GM23248 (cell line): ENCODE data around the gene HRH1. TPM values are rescaled to one million over a fixed set of nuclear protein-coding genes. Genes with fewer than 3 reads are reported as not detected.

Source experiments
- DNase-seq: peaks from one replicate; pipeline ENCODE4 v3.0.0-alpha.2; 2015
- H2AFZ ChIP-seq: fragments of 200-600 bp; sonication (generic); 2 replicates; pipeline ENCODE4 v1.6.1; 2016; ENCODE audit warnings: antibody characterized with exemption
- H3F3A ChIP-seq: fragments of 200-600 bp; sonication (generic); 2 replicates; pipeline ENCODE4 v1.6.1; 2016; ENCODE audit warnings: mild to moderate bottlenecking, antibody characterized with exemption, mixed run types; ENCODE audit not compliant: insufficient read depth
- H3K27ac ChIP-seq: fragments of 200-600 bp; sonication (generic); 2 replicates; pipeline ENCODE4 v1.5.1; 2016; ENCODE audit warnings: mild to moderate bottlenecking
- H3K27me3 ChIP-seq: fragments of 200-600 bp; sonication (generic); replicated peaks from 2 replicates; pipeline ENCODE4 v1.6.1; 2016; ENCODE audit warnings: mild to moderate bottlenecking; ENCODE audit not compliant: insufficient read depth
- H3K36me3 ChIP-seq: fragments of 200-600 bp; sonication (generic); 2 replicates; pipeline ENCODE4 v1.6.1; 2016; ENCODE audit warnings: low read depth, mild to moderate bottlenecking
- H3K4me1 ChIP-seq: fragments of 200-600 bp; sonication (generic); 2 replicates; pipeline ENCODE4 v1.6.1; 2016; ENCODE audit warnings: mild to moderate bottlenecking; ENCODE audit not compliant: insufficient read depth
- H3K4me2 ChIP-seq: fragments of 200-600 bp; sonication (generic); one replicate; pipeline ENCODE4 v1.6.1; 2016; ENCODE audit warnings: mild to moderate bottlenecking; ENCODE audit not compliant: unreplicated experiment
- H3K4me3 ChIP-seq: fragments of 200-600 bp; sonication (generic); 2 replicates; pipeline ENCODE4 v1.5.1; 2016; ENCODE audit warnings: mild to moderate bottlenecking
- H3K79me2 ChIP-seq: fragments of 200-600 bp; sonication (generic); 2 replicates; pipeline ENCODE4 v1.6.1; 2016; ENCODE audit warnings: mild to moderate bottlenecking; ENCODE audit not compliant: insufficient read depth
- H3K9ac ChIP-seq: fragments of 200-600 bp; sonication (generic); 2 replicates; pipeline ENCODE4 v1.6.1; 2016; ENCODE audit warnings: mild to moderate bottlenecking
- H3K9me2 ChIP-seq: fragments of 200-600 bp; sonication (generic); 2 replicates; pipeline ENCODE4 v1.6.1; 2016; ENCODE audit warnings: mixed run types, mild to moderate bottlenecking, moderate library complexity; ENCODE audit not compliant: insufficient read depth
- H3K9me3 ChIP-seq: fragments of 200-600 bp; sonication (generic); one replicate; pipeline ENCODE4 v1.6.1; 2017; ENCODE audit warnings: low read depth
- H4K20me1 ChIP-seq: fragments of 200-600 bp; sonication (generic); 2 replicates; pipeline ENCODE4 v1.6.0; 2016; ENCODE audit not compliant: insufficient read depth
- EZH2 ChIP-seq: fragments of 200-600 bp; sonication (generic); IDR thresholded peaks from 2 replicates; pipeline ENCODE4 v1.6.1; 2018; ENCODE audit warnings: antibody characterized with exemption, mild to moderate bottlenecking; ENCODE audit not compliant: insufficient read depth, poor library complexity, severe bottlenecking
- EZH2phosphoT487 ChIP-seq: fragments of 200-600 bp; sonication (generic); IDR thresholded peaks from 2 replicates; pipeline ENCODE4 v1.6.1; 2018; ENCODE audit warnings: antibody characterized with exemption, moderate library complexity, mild to moderate bottlenecking, low read depth; ENCODE audit not compliant: insufficient read depth
- WGBS, 2 experiments: methylation state at CpG; one replicate each; pipeline ENCODE4 v1.1.6; 2015 to 2017; ENCODE audit warnings: low lambda C conversion rate in 2 of 2, low coverage in 1 of 2; ENCODE audit errors: missing lambda C conversion rate in 2 of 2; 5-methylcytosine and 5-hydroxymethylcytosine counted together
- in situ Hi-C: fragments of 300-500 bp; cut with MboI; formaldehyde crosslinking; loops from 2 replicates; pipeline ENCODE4 v1.15.0; 2020
- polyA plus RNA-seq: library from polyadenylated mRNA; unstranded; fragments of >200 nt; fragmentation: Nextera tagmentation; extraction: Ambion mirVana; gene quantifications from 2 replicates; pipeline ENCODE4 v1.2.1, GENCODE V29; 2016
- total RNA-seq: library from RNA; depleted of rRNA; stranded (reverse); fragments of >200 nt; shearing (Covaris generic); gene quantifications from 2 replicates; pipeline ENCODE4 v1.2.3, GENCODE V29; 2014

The HRH1 gene
- total and polyA plus RNA-seq, 2 experiments from 2014 or later: 7.1 to 9.0 TPM

DNA sequence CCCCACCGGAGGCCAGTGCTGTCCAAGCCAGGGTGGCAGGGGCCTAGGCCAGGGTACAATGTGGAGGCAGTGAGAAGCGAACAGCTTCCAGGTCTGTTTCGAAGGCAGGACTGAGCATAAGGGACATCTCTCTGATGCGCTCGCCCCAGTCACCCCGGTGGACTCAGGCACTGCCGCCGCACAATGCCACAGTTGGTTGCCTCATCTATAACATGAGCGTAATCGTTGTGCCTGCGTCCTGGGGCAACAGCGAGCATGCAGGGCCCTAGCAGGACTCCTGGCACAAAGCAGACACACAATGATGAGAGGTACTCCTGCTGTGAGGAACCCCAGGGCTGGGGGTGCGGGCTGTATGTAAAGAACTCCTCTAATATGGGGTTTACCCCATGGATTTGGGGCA is 14.1 kb downstream of the HRH1 start:
- no peak overlapping the region for H3K9ac ChIP-seq
- no peak overlapping the region for H3K4me2 ChIP-seq
- H3K79me2 ChIP-seq: peaks cover 82% of the 10 kb centered on the region
- H3K36me3 ChIP-seq: no peaks in the 10 kb centered on the region
- no peaks in the 10 kb centered on the region for H3K9me3 ChIP-seq
- H3K9me2 ChIP-seq: no peaks in the 10 kb centered on the region
- peaks cover 4% of the 10 kb centered on the region; the same call in 1 of the 2 replicates for H3K4me1 ChIP-seq
- no peaks in the 10 kb centered on the region for H3K27me3 ChIP-seq
- H3K27ac ChIP-seq: no peak overlapping the region
- no peaks in the 10 kb centered on the region for H4K20me1 ChIP-seq
- H3F3A ChIP-seq: 0 out of 2 replicates have a peak, but pooled peaks cover 5% of the 10 kb centered on the region
- no peak overlapping the region for H3K4me3 ChIP-seq
- 95 to 96% methylated on average over 13 of the region's 13 CpGs for WGBS, 2 experiments
- in situ Hi-C loops: loop anchor here (25.0 kb wide), 1 partner anchor 169 kb away; no protein-coding TSS in a partner anchor
- DNase-seq: no peak
- TF ChIP-seq EZH2 (no peak), EZH2phosphoT487 (no peak)
- H2AFZ ChIP-seq: no peak overlapping the region

DNA sequence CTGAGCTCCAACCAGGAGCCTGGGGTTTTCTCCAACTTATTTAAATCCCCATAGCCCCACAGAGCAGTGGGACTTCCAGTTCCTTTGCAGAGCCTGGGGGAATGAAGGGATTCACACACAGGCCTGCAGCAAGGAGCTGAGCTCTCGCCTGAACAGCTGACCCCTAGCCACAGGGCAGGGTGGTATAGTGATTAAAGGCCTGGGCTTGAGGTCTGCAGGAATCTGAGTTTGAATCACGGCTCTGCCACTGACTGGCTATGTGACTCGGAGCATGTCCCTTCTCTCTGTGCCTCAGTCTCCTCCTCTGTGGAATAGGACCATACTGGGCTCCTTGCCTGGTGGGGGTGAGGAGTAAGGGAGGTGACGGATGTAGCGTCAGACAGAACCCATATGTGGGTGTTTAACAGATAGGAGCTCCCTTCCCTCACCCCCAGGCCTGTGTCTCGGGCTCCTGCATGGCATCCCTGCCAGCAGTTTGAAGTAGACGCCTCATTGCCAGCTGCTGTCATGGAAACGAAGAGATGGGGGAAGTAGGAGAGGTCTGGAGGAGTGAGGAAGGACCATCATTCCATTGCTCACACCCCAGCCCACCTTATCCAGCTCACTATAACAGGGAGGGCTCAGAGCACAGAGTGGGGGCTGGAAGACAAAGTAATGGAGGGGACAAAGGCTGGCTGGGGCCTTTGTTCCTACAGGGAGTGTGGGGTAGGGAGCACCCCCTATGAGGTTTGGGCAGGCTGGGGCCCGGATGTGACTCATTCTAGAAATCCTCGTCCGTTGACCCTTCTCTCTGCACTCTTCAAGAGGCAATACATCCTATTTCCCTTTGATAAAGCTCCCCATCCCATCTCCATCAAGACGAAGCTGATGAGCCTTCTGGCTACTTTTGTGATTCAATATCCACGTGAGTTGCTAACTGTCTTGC is 14.8 kb downstream of the HRH1 start:
- Histone ChIP-seq H3K9ac (no peak overlapping the region), H4K20me1 (no peaks in the 10 kb centered on the region), H3K27ac (no peak overlapping the region), H2AFZ (no peak overlapping the region), H3F3A (0 out of 2 replicates have a peak, but pooled peaks cover 5% of the 10 kb centered on the region), H3K9me2 (no peaks in the 10 kb centered on the region), H3K36me3 (no peaks in the 10 kb centered on the region), H3K4me2 (no peak overlapping the region), H3K4me1 (peaks cover 4% of the 10 kb centered on the region; the same call in 1 of the 2 replicates), H3K9me3 (no peaks in the 10 kb centered on the region), H3K4me3 (no peak overlapping the region), H3K27me3 (no peaks in the 10 kb centered on the region), H3K79me2 (peaks cover 81% of the 10 kb centered on the region)
- DNase-seq: no peak
- WGBS, 2 experiments: 82 to 86% methylated on average over 12 to 13 of the region's 13 CpGs
- TF ChIP-seq EZH2: no peak
- no peak for TF ChIP-seq EZH2phosphoT487
- in situ Hi-C loops: loop anchor here (25.0 kb wide), 1 partner anchor 168 kb away; no protein-coding TSS in a partner anchor

GRCh38 chr3:11170052-11170770 is 15.9 kb downstream of the HRH1 start:
- Histone ChIP-seq H3K4me1 (peaks cover 4% of the 10 kb centered on the region; the same call in 1 of the 2 replicates), H3K4me2 (no peak overlapping the region), H3K27ac (no peak overlapping the region), H3K36me3 (no peaks in the 10 kb centered on the region), H3K79me2 (peaks cover 81% of the 10 kb centered on the region), H3K27me3 (no peaks in the 10 kb centered on the region), H3K4me3 (no peak overlapping the region), H3K9ac (no peak overlapping the region), H3F3A (0 out of 2 replicates have a peak, but pooled peaks cover 5% of the 10 kb centered on the region), H3K9me3 (no peaks in the 10 kb centered on the region), H3K9me2 (no peaks in the 10 kb centered on the region), H2AFZ (no peak overlapping the region), H4K20me1 (no peaks in the 10 kb centered on the region)
- TF ChIP-seq EZH2phosphoT487: no peak
- no peak for TF ChIP-seq EZH2
- DNase-seq: no peak
- in situ Hi-C loops: loop anchor here (25.0 kb wide), 1 partner anchor 167 kb away; no protein-coding TSS in a partner anchor
- 87 to 88% methylated on average over 21 of the region's 21 CpGs for WGBS, 2 experiments

DNA sequence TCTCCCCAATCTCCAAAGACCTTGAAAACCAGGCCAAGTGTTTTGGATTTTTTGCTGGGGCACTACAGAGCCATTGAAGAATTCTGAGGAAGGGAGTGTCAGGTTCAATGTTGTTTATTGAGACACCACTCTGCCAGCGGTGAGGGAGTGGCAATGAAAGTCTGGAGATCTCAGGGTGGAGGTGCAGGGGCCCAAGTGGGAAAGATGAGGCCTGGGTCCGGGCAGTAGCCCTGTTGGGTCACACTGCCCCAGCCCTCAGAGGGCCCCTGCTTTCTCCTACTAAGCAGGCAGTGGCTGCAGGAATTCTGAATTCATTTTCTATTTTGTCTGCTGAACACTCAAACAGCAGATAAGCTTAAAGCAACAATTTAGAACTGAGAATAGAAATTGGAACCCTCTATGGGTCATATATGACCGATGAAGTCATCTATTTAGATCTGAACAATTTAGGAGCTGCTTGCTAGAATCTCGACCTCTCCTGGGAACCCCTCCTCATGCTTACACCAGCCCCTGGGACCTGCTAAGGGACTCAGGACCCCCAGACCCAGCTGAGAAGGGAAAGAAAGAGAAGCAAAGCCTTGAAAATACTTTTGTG is 17.9 kb downstream of the HRH1 start:
- Histone ChIP-seq H3K4me3 (no peak overlapping the region), H3K4me1 (peaks cover 4% of the 10 kb centered on the region; the same call in 1 of the 2 replicates), H3K9me2 (no peaks in the 10 kb centered on the region), H3K27me3 (no peaks in the 10 kb centered on the region), H3K36me3 (no peaks in the 10 kb centered on the region), H3K27ac (no peak overlapping the region; the same call in 1 of the 2 replicates), H4K20me1 (no peaks in the 10 kb centered on the region), H3K4me2 (no peak overlapping the region), H2AFZ (no peak overlapping the region), H3K9me3 (no peaks in the 10 kb centered on the region), H3K79me2 (peaks cover 84% of the 10 kb centered on the region), H3F3A (0 out of 2 replicates have a peak, but pooled peaks cover 5% of the 10 kb centered on the region), H3K9ac (no peak overlapping the region)
- 65 to 70% methylated on average over 4 of the region's 4 CpGs for WGBS, 2 experiments
- DNase-seq: no peak
- in situ Hi-C loops: loop anchor here (25.0 kb wide), 1 partner anchor 165 kb away; no protein-coding TSS in a partner anchor
- TF ChIP-seq EZH2phosphoT487 (no peak), EZH2 (no peak)
